Breast epithelium (tissue), 4 donors: ENCODE measurements around the gene SNRPD3. TPM values are rescaled to one million over a fixed set of nuclear protein-coding genes. Genes with fewer than 3 reads are reported as not detected.

Experiments used
- DNase-seq, 2 donors: peaks; one replicate each; pipeline ENCODE4 v3.0.0-alpha.2; 2019; ENCODE audit warnings: low spot score in 2 of 2
- H3K27ac ChIP-seq, 2 donors: fragments of 200-600 bp; sonication (generic) in 1 of 2; one replicate each; pipeline ENCODE4 v1.5.1; 2016 to 2019; ENCODE audit warnings: mild to moderate bottlenecking in 1 of 2
- H3K27me3 ChIP-seq, 2 donors: fragments of 200-600 bp; sonication (generic) in 1 of 2; one replicate each; pipeline versions ENCODE4 v1.5.1 to v1.6.0; 2017 to 2019; ENCODE audit warnings: control low read depth in 1 of 2, mild to moderate bottlenecking in 1 of 2
- H3K36me3 ChIP-seq: fragments of 200-600 bp; one replicate; pipeline ENCODE4 v1.5.1; 2019
- H3K4me1 ChIP-seq, 2 donors: fragments of 200-600 bp; sonication (generic); one replicate each; pipeline ENCODE4 v1.5.1; 2016 to 2019; ENCODE audit warnings: control low read depth in 1 of 2
- H3K4me3 ChIP-seq, 3 donors: fragments of 200-600 bp; sonication (generic); 1 replicate in 2 of 3; 2 replicates in 1 of 3; pipeline ENCODE4 v1.5.1; 2016 to 2019; ENCODE audit warnings: mild to moderate bottlenecking in 3 of 3, moderate library complexity in 2 of 3
- H3K9me3 ChIP-seq, 2 donors: fragments of 200-600 bp; sonication (generic) in 1 of 2; one replicate each; pipeline ENCODE4 v1.5.1; 2016 to 2019; ENCODE audit warnings: control low read depth in 1 of 2
- POLR2A ChIP-seq: fragments of 450-650 bp; IDR thresholded peaks from one replicate; pipeline ENCODE4 v1.6.1; 2016; ENCODE audit warnings: antibody characterized with exemption, mild to moderate bottlenecking, moderate library complexity
- POLR2AphosphoS5 ChIP-seq, 3 donors: sonication (generic); formaldehyde crosslinking; IDR thresholded peaks; one replicate each; pipeline ENCODE4 v1.6.1; 2017; ENCODE audit warnings: antibody characterized with exemption in 3 of 3
- intact Hi-C: fragments of 100-400 bp; cut with DNase I; formaldehyde crosslinking; loops from one replicate; pipeline ENCODE4 v1.15.1; 2023; ENCODE audit warnings: low total_unique reads
- total RNA-seq, 3 donors: library from RNA; depleted of rRNA; stranded (reverse); fragments of >200 nt; gene quantifications; one replicate each; pipeline ENCODE4 v1.1.0, GENCODE V29; 2016
- TF ChIP-seq, protein P1 (sequence below), 3 donors: fragments of 450-650 bp; IDR thresholded peaks; one replicate each; pipeline ENCODE4 v1.5.1; 2016 to 2017; ENCODE audit warnings: antibody characterized with exemption in 3 of 3, mild to moderate bottlenecking in 3 of 3, moderate library complexity in 3 of 3

Gene SNRPD3
- total RNA-seq, 3 donors from 2014 or later: 105 to 148 (median 124) TPM

DNA sequence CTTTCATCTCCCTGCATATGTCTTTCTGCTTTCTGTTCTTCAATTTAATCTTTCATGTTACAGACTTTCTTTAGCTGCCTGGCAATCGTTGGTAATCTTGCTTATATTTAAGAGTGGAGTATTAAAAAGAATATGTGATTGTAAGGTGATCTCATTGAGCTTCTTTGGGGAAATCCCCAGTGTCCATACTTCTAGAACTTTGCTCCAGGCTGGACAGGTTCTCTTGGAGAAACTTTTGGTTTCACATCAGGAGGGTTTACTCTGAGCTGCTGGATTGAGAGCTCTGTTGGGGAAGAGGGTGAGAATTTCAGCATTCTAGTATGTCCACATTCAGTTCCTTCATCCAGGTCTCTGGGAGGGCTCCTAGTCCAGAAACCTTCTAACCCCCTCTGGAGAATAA lies 21.0 kb downstream of the SNRPD3 start:
- Histone ChIP-seq H3K4me3 (no peak overlapping the region), H3K9me3 (no peaks in the 10 kb centered on the region), H3K27me3 (no peaks in the 10 kb centered on the region), H3K4me1 (no peaks in the 10 kb centered on the region), H3K27ac (no peak overlapping the region), H3K36me3 (no peaks in the 10 kb centered on the region)
- intact Hi-C loops: no loop called here
- DNase-seq: no peak
- TF ChIP-seq, protein P1, sequence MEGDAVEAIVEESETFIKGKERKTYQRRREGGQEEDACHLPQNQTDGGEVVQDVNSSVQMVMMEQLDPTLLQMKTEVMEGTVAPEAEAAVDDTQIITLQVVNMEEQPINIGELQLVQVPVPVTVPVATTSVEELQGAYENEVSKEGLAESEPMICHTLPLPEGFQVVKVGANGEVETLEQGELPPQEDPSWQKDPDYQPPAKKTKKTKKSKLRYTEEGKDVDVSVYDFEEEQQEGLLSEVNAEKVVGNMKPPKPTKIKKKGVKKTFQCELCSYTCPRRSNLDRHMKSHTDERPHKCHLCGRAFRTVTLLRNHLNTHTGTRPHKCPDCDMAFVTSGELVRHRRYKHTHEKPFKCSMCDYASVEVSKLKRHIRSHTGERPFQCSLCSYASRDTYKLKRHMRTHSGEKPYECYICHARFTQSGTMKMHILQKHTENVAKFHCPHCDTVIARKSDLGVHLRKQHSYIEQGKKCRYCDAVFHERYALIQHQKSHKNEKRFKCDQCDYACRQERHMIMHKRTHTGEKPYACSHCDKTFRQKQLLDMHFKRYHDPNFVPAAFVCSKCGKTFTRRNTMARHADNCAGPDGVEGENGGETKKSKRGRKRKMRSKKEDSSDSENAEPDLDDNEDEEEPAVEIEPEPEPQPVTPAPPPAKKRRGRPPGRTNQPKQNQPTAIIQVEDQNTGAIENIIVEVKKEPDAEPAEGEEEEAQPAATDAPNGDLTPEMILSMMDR (IDR thresholded peaks at IDR 0.05): no peak
- no peak for TF ChIP-seq POLR2AphosphoS5 (IDR thresholded peaks at IDR 0.05)
- no peak for TF ChIP-seq POLR2A

- no peaks in the 10 kb centered on the region for H3K36me3 ChIP-seq
- peaks cover 0 to 5% of the 10 kb centered on the region in 2 donors for H3K4me1 ChIP-seq
- H3K9me3 ChIP-seq: no peaks in the 10 kb centered on the region
- intact Hi-C loops: no loop called here
- H3K27me3 ChIP-seq: no peaks in the 10 kb centered on the region
- no peak for DNase-seq
- peak overlapping the region; percentile 43 to 55 for H3K27ac ChIP-seq
- no peak overlapping the region for H3K4me3 ChIP-seq
- no peak for TF ChIP-seq POLR2A
- TF ChIP-seq POLR2AphosphoS5 (IDR thresholded peaks at IDR 0.05): no peak
- TF ChIP-seq, protein P1 (IDR thresholded peaks at IDR 0.05): no peak
Measured at GRCh38 chr22:24578355-24579257, 22.8 kb downstream of the SNRPD3 start.

DNA sequence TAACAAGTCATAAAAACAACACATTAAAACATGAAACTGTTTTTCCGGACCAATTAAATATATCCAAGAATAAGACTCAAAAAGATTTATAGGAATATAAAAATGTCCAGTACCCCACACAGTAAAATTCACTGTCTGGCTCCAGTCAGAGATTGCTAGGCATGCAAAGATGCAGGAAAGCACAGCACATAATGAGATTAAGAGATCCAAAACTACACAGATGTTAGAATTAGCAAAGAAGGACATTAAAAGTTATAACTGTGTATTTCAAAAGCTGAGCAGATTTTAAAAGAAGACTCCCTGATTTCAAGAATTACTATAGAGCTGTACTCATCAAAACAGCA lies 23.4 kb downstream of the SNRPD3 start:
- Histone ChIP-seq H3K27ac (peak overlapping the region in 1 of 2 donors; percentile 43), H3K4me3 (no peak overlapping the region), H3K36me3 (no peaks in the 10 kb centered on the region), H3K27me3 (no peaks in the 10 kb centered on the region), H3K4me1 (peaks cover 0 to 7% of the 10 kb centered on the region in 2 donors), H3K9me3 (no peaks in the 10 kb centered on the region)
- intact Hi-C loops: no loop called here
- no peak for DNase-seq
- TF ChIP-seq POLR2A (no peak), POLR2AphosphoS5 (IDR thresholded peaks at IDR 0.05) (no peak)
- TF ChIP-seq, protein P1 (IDR thresholded peaks at IDR 0.05): no peak

DNA sequence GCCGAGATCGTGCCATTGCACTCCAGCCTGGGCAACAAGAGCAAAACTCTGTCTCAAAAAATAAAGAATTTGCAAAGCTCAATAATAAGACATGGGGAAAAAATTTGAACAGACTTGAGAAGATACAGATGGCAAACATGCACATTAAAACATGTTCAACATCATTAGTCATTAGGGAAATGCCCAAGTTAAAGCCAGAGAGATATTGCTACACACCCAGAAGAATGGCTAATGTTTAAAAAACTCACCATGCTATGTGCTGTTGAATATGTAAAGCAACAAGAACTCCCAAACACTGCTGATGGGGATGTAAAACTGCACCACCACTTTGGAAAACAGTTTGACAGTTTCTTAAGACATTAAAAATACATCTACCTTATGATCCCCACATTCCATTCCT lies 24.5 kb downstream of the SNRPD3 start:
- Histone ChIP-seq H3K27ac (no peak overlapping the region), H3K4me3 (no peak overlapping the region), H3K9me3 (no peaks in the 10 kb centered on the region), H3K27me3 (no peaks in the 10 kb centered on the region), H3K4me1 (peaks cover 0 to 7% of the 10 kb centered on the region in 2 donors), H3K36me3 (no peaks in the 10 kb centered on the region)
- no peak for TF ChIP-seq POLR2A
- no peak for TF ChIP-seq POLR2AphosphoS5 (IDR thresholded peaks at IDR 0.05)
- TF ChIP-seq, protein P1 (IDR thresholded peaks at IDR 0.05): no peak
- intact Hi-C loops: no loop called here
- no peak for DNase-seq

- Histone ChIP-seq H3K9me3 (no peaks in the 10 kb centered on the region), H3K4me3 (no peak overlapping the region), H3K36me3 (no peaks in the 10 kb centered on the region), H3K4me1 (peaks cover 0 to 7% of the 10 kb centered on the region in 2 donors), H3K27ac (no peak overlapping the region), H3K27me3 (no peaks in the 10 kb centered on the region)
- DNase-seq: no peak
- TF ChIP-seq, protein P1 (IDR thresholded peaks at IDR 0.05): no peak
- TF ChIP-seq POLR2AphosphoS5 (IDR thresholded peaks at IDR 0.05) (no peak), POLR2A (no peak)
- intact Hi-C loops: no loop called here
Measured at GRCh38 chr22:24582056-24582814, 26.4 kb downstream of the SNRPD3 start.
